Endometrial microvascular endothelial cells (primary cell): Measurements from ENCODE around the gene CCDC102A. TPM values are rescaled to one million over a fixed set of nuclear protein-coding genes. Genes with fewer than 3 reads are reported as not detected.
"Not testable (repeated sequence)": the region's sequence is repeated elsewhere in the genome, so short reads cannot be mapped to it uniquely, and the experiment has no call there.

ENCODE experiments used
- in situ Hi-C: cut with HindIII; loops from 2 replicates; pipeline ENCODE4 v1.10.0; 2017; ENCODE audit warnings: low sequenced_read_pairs, low pct_unique_long_range_greater_than_20kb; ENCODE audit errors: inconsistent ontology term
- total RNA-seq: library from RNA; depleted of rRNA; stranded (reverse); fragments of >200 nt; gene quantifications from one replicate; pipeline ENCODE4 v1.2.3, GENCODE V29; 2015; ENCODE audit errors: inconsistent ontology term

CCDC102A gene
- total RNA-seq, 1 donor from 2014 or later, result 9.8 TPM

DNA sequence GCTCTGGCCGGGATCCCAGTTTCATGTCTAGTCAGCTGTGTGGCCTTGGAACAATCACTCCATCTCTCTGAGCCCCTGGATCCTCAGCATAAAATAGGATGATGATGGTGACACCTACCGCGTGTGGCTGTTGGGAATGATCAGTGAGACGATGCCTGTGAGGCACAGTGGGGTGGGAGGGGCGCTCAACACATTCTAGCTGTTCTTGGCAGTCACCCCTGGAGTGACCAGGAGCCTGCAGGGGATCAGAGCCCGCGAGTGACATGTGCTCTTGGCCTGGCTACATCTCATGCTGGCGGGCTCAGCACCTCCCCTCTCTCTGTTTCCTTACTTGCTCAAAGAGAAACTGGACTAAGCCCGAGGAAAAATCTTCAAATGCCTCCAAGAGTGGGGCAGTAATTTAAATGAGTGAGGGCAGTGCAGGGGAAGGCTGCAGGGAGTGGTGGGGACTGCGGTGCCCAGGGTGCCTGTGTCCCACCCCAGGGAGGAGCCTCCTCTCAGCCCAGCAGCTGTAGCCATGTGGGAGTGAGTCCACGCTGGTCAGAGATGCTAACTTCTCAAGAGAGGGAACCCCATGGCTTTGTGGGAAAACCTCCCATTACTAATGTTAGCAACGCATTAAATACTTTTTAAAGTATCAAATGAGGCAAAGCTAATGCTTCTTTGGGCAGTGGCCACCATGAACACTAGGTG is 27.0 kb downstream of the CCDC102A start:
- in situ Hi-C loops, result no loop called here

GRCh38 chr16:57508035-57508425 is 28.3 kb downstream of the CCDC102A start:
- in situ Hi-C loops, result no loop called here

- in situ Hi-C loops, result no loop called here
Measured at GRCh38 chr16:57507136-57508034, 29.0 kb downstream of the CCDC102A start.

DNA sequence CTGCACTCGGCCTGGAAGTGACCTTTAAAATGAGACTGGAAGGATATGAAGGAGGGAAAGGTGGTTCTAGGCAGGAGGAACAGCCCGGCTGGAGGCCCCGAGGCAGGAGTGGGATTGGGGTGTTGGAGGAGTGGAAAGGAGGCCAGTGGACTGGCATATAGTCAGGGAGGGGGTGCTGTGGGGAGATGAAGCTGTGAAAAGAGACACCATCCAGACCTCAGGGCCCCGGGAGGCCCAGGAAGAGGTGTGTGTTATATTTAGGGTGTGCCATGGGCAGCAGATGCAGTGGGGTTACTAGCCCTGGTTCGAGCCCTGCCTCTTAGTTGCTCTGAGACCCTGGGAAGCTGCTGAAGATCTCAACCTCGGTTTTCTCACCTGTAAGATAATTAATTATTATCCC is 31.2 kb downstream of the CCDC102A start:
- in situ Hi-C loops, result no loop called here

GRCh38 chr16:57504491-57504890 is 31.9 kb downstream of the CCDC102A start:
- in situ Hi-C loops, result no loop called here

DNA sequence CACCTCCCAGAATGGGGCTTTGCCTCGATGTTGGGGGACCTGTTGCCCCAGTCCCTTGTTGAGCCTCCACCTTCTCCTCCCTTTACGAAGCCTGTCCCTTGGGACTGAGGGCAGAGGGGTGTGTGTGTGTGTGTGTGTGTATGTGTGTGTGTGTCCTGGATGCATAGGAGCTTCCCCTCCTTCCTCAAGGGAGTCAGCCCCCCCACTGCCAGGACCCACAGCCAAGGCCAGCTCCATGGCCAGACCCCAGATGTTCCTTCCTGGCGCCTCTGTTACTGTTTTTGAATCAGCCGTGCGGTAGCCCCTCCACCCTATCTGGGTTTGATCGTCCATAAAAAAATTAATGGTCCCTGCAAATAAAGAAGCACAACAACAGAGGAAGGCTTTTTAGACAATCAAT is 32.4 kb downstream of the CCDC102A start:
- in situ Hi-C loops, result no loop called here

DNA sequence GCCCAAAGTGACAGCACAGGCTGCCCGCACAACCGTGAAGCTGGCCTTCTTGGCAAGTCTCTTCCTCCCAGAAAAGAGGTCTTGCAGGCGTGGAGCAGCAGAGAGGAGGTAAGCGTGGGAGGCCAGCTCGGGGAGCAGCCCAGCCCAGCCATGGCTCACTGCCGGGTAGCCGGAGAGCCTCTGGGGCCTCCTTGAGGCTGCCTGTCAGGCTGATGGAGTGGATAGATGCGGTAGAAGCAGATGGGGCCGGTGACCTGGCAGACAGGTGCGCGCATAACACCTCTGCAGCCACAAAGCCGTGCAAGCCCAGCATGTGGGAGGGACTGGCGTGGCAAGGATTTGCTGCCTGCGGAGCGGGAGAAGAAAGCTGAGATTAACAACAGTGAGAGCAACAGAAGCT is 33.0 kb downstream of the CCDC102A start:
- in situ Hi-C loops, result no loop called here

DNA sequence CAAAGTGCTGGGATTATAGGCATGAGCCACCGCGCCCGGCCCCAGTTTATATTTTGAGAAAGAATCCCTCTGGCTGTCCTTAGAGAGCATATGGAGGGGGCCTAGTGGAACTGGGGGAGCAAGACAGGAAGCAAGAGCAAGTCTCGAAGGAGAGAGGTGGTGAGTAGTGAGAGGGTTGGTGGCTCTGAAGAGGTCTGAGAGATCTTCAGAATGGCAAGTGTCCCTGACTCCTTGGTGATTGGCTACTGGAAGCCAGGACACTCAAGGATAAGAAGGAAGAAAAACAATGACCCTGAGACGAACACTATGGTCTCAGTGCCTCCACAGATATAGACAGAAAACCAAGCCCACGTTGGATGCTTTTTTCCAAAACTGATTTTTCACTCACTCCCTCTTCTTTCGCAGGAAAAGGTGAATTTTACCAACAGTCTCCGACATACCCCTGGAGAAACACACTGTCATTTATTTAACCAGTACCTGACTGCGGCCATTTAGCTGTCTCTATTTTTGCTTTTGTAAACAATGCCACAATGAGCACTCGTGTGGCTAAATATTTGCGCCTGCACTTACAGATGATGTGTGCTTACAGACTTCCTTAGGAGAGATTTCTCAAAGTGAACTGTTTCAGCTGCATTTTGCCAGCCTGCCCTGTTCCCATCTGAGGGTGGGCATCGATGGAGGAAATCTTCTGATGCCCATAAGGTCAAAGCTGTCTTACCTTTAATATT is 34.2 kb downstream of the CCDC102A start:
- in situ Hi-C loops, result no loop called here

DNA sequence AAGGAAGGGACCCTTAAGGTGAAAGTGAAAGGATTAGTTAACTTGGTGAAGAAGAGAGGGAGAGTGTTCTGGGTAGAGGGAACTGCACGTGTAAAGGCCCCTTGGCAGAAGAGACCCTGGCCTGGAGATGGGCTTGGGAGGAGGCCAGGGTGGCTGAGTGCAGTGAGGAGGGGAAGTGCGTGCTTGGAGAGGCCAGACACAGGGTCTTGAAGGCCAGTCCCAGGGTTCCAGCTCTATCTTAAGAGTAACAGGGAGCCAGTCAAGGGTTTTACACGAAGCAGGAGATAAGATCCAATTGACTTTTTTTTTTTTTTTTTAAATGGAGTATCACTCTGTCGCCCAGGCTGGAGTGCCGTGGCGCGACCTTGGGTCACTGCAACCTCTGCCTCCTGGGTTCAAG is 34.9 kb downstream of the CCDC102A start:
- in situ Hi-C loops, result no loop called here

DNA sequence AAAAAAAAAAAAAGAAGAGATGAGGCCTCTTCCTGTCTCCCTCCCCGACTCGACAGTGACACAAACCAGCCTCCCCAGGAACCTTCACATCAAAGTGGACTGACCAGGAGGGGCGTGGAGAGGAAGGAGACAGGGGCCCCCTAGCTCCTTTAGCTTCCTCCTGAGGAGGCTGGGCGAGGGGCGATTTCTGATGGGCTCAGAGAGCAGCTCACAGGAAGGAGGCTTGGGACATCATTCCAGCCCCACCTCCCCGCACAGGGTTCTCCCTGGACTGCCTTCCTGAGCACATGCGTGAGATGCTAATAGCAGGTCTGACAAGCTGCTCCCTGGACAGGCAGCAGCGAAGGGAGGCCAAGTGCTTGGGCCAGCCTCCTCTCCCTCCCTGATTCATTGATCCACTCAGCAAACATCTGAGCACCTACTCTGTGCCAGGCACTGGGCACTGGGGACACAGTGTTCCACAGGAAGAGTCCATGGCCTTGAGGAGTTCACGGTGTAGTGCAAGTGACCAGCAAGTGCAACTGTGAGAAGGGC is 35.7 kb downstream of the CCDC102A start:
- in situ Hi-C loops, result no loop called here

GRCh38 chr16:57499941-57500340 is 36.4 kb downstream of the CCDC102A start:
- in situ Hi-C loops, result not testable (repeated sequence)

- in situ Hi-C loops, result no loop called here
Measured at GRCh38 chr16:57498031-57498430, 38.3 kb downstream of the CCDC102A start.

- in situ Hi-C loops, result no loop called here
Measured at GRCh38 chr16:57497121-57497520, 39.2 kb downstream of the CCDC102A start.

DNA sequence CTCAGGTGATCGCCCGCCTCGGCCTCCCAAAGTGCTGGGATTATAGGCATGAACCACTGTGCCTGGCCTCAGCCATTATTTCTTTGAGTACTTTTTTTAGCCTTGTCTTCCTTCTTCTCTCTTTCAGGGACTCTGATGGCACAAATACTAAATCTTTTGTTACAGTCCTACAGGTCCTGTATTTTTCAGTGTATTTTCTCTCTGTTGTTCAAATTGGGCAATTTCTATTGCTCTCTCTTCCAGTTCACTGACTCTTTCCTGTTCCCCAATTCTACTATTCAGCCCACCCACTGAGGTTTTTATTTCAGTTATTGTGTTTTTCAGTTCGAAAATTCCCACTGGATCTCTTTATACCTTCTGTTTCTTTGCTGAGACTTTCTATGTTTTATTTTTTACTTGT is 42.6 kb downstream of the CCDC102A start:
- in situ Hi-C loops, result no loop called here

DNA sequence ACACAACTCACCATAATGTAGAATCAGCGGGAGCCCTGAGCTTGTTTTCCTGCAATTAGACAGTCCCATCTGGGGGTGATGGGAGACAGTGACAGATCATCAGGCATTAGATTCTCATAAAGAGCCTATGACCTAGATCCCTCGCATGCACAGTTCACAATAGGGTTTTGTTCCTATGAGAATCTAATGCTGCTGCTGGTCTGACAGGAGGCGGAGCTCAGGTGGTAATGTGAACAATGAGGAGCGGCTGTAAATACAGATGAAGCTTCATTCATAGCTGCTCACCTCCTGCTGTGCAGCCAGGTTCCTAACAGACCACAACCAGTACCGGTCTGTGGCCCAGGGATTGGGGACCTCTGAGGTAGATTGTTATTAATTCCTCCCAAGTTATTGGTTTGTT is 47.1 kb downstream of the CCDC102A start:
- in situ Hi-C loops, result no loop called here

- in situ Hi-C loops, result no loop called here
Measured at GRCh38 chr16:57486858-57487834, 49.2 kb downstream of the CCDC102A start.

DNA sequence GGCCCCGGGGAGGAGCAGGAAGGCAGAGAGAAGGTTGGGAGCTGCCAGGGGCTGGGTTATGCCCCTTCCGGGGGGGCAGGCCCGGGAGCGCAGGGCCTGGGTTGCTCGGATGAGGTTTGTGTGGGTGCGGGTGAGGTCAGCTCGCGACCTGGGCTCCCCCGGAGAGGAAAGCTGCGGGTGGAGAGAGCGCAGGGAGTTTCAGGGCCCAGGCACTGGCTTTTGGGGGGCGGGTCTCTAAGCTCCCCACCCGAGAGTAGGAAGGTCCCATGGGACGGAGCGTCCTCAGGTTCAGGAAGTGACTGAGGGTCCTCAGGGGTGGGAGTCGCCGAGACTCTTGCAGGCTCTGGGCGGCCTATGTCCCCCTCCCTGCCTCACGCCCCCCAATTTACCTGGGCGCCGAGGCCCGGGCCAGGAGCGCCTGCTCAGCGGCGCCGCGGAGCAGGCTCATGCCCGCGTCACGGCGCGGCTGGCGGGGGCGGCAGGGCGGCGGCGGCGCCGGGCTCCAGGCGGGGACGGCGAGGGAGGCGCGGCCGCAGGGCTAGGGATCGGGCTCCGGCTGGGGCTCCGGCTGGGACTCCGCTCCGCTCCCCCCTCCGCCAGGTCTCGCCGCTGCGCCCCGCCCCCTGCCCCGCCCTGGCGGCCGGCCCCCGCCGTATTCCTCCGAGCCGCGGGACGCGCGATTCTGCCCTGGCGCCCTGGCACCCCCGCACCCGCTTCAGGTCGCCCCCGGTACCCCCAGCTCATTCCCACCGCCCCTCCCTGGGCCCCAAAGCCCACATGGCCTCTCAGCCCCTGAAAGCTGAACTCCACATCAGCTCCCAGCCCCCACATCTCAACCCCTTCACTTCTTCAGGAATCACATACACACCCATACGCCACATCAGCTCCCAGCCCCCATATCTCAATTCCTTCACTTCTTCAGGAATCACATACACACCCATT is 50.2 kb downstream of the CCDC102A start, which contains the start of gene DOK4:
TSS of gene DOK4 (minus strand) at position 578 of the 942 bp plus-strand sequence. CDS start 6,986 bp downstream, outside the sequence.
- in situ Hi-C loops, result no loop called here
